Measurements from ENCODE around the gene DCD.
A peak's percentile ranks its signal among the peaks of the same experiment; 100 is the strongest.

DCD gene

DNA sequence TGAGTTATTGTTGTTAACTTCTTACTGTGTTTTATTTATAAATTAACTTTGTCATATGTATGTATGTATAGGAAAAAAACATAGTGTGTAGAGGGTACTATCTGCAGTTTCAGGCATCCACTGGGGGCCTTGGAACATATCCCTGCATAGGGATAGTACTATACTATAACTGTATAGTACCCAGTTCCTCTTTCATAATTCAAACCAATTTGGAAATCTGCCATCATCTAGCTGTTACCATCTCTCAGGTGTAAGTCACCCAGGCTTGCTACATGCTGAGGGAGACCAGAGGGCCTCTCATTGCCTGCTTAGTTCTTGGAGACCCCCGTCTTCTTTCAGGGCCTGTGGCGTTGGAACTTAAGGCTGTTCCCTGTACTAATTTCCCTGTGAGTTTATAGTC lies 12.9 kb upstream of the DCD start:
- no peak overlapping the region for H3K4me2 ChIP-seq (ENCODE audit: low read length)
- H3K79me2 ChIP-seq (ENCODE audit: low read length): no peaks in the 10 kb centered on the region
- peaks cover 14% of the 10 kb centered on the region for H3K27me3 ChIP-seq (ENCODE audit: low read depth, low read length)
- peaks cover 5% of the 10 kb centered on the region; the same call in 1 of the 2 replicates for H3K4me1 ChIP-seq (ENCODE audit: low read length)
- no peak overlapping the region for H2AFZ ChIP-seq (ENCODE audit: low read depth, low read length)
- H3K9ac ChIP-seq (ENCODE audit: low read length): no peak overlapping the region
- no peak overlapping the region for H3K27ac ChIP-seq (ENCODE audit: low read length)
- no peaks in the 10 kb centered on the region for H3K9me3 ChIP-seq (ENCODE audit: insufficient read depth, low read length)
- TF ChIP-seq EZH2phosphoT487 (IDR thresholded peaks at IDR 0.05; ENCODE audit: low read depth): no peak
- TF ChIP-seq, protein P1, sequence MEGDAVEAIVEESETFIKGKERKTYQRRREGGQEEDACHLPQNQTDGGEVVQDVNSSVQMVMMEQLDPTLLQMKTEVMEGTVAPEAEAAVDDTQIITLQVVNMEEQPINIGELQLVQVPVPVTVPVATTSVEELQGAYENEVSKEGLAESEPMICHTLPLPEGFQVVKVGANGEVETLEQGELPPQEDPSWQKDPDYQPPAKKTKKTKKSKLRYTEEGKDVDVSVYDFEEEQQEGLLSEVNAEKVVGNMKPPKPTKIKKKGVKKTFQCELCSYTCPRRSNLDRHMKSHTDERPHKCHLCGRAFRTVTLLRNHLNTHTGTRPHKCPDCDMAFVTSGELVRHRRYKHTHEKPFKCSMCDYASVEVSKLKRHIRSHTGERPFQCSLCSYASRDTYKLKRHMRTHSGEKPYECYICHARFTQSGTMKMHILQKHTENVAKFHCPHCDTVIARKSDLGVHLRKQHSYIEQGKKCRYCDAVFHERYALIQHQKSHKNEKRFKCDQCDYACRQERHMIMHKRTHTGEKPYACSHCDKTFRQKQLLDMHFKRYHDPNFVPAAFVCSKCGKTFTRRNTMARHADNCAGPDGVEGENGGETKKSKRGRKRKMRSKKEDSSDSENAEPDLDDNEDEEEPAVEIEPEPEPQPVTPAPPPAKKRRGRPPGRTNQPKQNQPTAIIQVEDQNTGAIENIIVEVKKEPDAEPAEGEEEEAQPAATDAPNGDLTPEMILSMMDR (IDR thresholded peaks at IDR 0.05; ENCODE audit: low read depth, low read length): no peak
- H3K4me3 ChIP-seq (ENCODE audit: low read length): no peak overlapping the region
- no peaks in the 10 kb centered on the region for H3K36me3 ChIP-seq (replicated peaks; ENCODE audit: low read depth, low read length)
- H4K20me1 ChIP-seq (ENCODE audit: insufficient read depth, low read length): no peaks in the 10 kb centered on the region

DNA sequence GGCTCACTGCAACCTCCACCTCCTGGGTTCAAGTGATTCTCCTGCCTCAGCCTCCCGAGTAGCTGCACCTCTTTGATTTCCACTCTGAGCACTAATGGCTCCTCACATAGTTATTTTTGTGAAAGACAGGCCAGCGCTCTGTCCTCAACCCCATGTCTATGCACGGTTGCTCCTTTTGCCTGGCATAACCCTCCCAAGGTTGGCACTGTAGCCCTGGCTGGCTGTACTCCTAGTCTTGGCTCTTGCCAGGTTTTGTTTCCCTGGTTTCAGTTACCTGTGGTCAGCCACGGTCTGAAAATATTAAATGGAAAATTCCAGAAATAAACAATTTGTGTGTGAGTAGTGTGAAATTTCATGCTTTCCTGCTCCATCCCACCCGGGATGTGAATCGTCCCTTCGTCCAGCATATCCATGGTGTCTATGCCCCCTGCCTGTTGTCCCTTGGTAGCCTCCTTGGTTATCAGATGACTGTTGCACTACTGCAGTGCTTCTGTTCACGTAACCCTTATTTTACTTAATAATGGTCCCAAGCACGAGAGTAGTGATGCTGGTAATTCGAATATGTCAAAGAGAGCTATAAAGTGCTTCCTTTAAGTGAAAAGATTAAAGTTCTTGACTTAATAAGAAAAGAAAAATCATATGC lies 12.3 kb upstream of the DCD start:
- H3K79me2 ChIP-seq (ENCODE audit: low read length): no peaks in the 10 kb centered on the region
- H3K4me1 ChIP-seq (ENCODE audit: low read length): peaks cover 5% of the 10 kb centered on the region; the same call in 1 of the 2 replicates
- H3K9ac ChIP-seq (ENCODE audit: low read length): no peak overlapping the region
- H4K20me1 ChIP-seq (ENCODE audit: insufficient read depth, low read length): no peaks in the 10 kb centered on the region
- no peak overlapping the region for H2AFZ ChIP-seq (ENCODE audit: low read depth, low read length)
- no peak overlapping the region for H3K4me3 ChIP-seq (ENCODE audit: low read length)
- TF ChIP-seq EZH2phosphoT487 (IDR thresholded peaks at IDR 0.05; ENCODE audit: low read depth): no peak
- TF ChIP-seq, protein P1 (IDR thresholded peaks at IDR 0.05; ENCODE audit: low read depth, low read length): no peak
- H3K4me2 ChIP-seq (ENCODE audit: low read length): no peak overlapping the region
- no peak overlapping the region for H3K27ac ChIP-seq (ENCODE audit: low read length)
- peaks cover 18% of the 10 kb centered on the region for H3K27me3 ChIP-seq (ENCODE audit: low read depth, low read length)
- H3K36me3 ChIP-seq (replicated peaks; ENCODE audit: low read depth, low read length): no peaks in the 10 kb centered on the region
- no peaks in the 10 kb centered on the region for H3K9me3 ChIP-seq (ENCODE audit: insufficient read depth, low read length)

DNA sequence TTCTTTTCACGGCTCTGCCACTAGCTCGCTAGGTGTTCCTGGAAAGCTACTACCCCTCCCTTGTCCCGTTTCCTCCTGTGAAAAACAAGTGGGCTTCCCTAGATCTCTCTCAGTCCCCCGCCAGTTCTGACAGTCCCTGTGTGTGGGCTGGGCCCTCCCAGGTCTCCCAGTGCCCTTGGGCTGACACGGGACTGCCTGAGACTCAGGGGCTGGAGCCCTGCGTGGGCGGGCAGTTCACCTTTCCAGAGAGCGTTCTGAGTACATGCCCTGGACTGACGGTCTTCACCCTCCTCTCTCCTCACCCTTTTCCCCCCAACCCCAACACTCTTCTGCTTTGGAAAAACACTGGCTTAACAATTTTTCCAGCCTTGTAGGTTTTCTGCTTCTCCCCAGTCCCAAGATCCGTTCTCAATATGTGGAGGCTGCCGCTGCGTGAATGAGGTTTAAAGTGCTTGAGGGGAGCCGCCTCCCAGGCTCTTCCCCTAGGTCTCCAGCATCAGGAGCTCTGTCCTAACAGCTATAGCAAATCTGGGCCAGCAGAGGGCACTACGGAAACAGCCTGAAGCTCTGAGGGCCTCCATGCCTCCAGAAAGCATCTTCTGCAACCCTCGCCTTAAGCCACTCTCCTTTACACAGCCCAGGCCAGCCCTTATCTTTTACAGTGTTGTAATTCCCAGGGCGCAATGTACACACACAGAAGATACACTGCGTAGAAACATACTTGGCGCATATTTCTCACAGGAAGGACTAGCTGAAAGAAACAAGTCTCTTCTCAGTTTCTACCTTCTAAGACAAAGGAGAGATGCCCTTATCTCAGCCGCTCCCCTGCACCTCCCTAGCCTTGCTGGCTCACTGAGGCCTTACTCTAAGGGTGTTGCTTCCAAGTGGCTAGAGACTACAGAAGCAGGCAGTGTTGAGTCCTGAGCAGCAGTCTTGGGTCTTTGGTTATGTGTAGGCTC lies 10.4 kb upstream of the DCD start:
- H3K27me3 ChIP-seq (ENCODE audit: low read depth, low read length): peaks cover 28% of the 10 kb centered on the region
- no peak overlapping the region for H3K4me3 ChIP-seq (ENCODE audit: low read length)
- no peak overlapping the region for H3K27ac ChIP-seq (ENCODE audit: low read length)
- TF ChIP-seq, protein P1 (IDR thresholded peaks at IDR 0.05; ENCODE audit: low read depth, low read length): peak; percentile 71
- TF ChIP-seq EZH2phosphoT487 (IDR thresholded peaks at IDR 0.05; ENCODE audit: low read depth): no peak
- no peaks in the 10 kb centered on the region for H4K20me1 ChIP-seq (ENCODE audit: insufficient read depth, low read length)
- no peak overlapping the region for H2AFZ ChIP-seq (ENCODE audit: low read depth, low read length)
- no peaks in the 10 kb centered on the region for H3K36me3 ChIP-seq (replicated peaks; ENCODE audit: low read depth, low read length)
- peaks cover 5% of the 10 kb centered on the region; the same call in 1 of the 2 replicates for H3K4me1 ChIP-seq (ENCODE audit: low read length)
- no peak overlapping the region for H3K4me2 ChIP-seq (ENCODE audit: low read length)
- no peaks in the 10 kb centered on the region for H3K9me3 ChIP-seq (ENCODE audit: insufficient read depth, low read length)
- H3K9ac ChIP-seq (ENCODE audit: low read length): no peak overlapping the region
- H3K79me2 ChIP-seq (ENCODE audit: low read length): no peaks in the 10 kb centered on the region

DNA sequence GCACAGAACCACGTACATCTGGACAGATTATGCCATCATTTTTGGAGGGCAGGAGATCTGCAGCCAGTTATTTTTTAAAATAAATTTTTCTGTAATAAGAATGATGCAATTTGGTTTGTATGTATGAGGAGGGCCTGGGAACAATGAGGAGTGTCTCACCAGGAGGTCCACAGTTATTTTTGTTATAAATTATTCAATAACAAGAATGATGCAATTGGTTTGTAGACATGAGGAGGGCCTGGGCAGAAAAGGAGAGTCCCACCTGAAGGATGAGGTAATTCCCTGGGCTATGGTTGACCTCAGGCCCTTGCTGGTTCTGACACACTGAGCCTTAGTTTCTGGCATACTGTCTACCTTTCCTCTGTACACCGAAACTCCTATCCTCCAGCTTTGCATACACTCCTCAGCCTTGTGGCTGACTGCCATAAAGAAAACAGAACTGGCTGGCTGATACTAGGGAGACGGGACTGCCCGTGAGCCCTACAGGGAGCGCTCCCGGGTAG lies 9.0 kb upstream of the DCD start:
- Histone ChIP-seq H3K4me1 (ENCODE audit: low read length) (peaks cover 5% of the 10 kb centered on the region; the same call in 1 of the 2 replicates), H3K36me3 (replicated peaks; ENCODE audit: low read depth, low read length) (no peaks in the 10 kb centered on the region), H3K79me2 (ENCODE audit: low read length) (no peaks in the 10 kb centered on the region), H3K4me3 (ENCODE audit: low read length) (no peak overlapping the region), H3K9me3 (ENCODE audit: insufficient read depth, low read length) (no peaks in the 10 kb centered on the region), H2AFZ (ENCODE audit: low read depth, low read length) (no peak overlapping the region), H3K27ac (ENCODE audit: low read length) (no peak overlapping the region), H3K27me3 (ENCODE audit: low read depth, low read length) (peaks cover 37% of the 10 kb centered on the region), H3K9ac (ENCODE audit: low read length) (no peak overlapping the region), H3K4me2 (ENCODE audit: low read length) (no peak overlapping the region), H4K20me1 (ENCODE audit: insufficient read depth, low read length) (no peaks in the 10 kb centered on the region)
- TF ChIP-seq, protein P1 (IDR thresholded peaks at IDR 0.05; ENCODE audit: low read depth, low read length): no peak
- TF ChIP-seq EZH2phosphoT487 (IDR thresholded peaks at IDR 0.05; ENCODE audit: low read depth): no peak

All from OCI-LY3 (cell line).